Parathyroid adenoma (tissue), 2 donors: ENCODE measurements around the gene INPPL1.

Experiments used
- H2AFZ ChIP-seq: fragments of 300-600 bp; sonication (generic); one replicate; pipeline ENCODE4 v1.7.0; 2017; ENCODE audit warnings: antibody characterized with exemption, mild to moderate bottlenecking
- H3K27ac ChIP-seq: fragments of 300-600 bp; sonication (generic); one replicate; pipeline ENCODE4 v1.7.0; 2017
- H3K27me3 ChIP-seq: fragments of 300-600 bp; sonication (generic); one replicate; pipeline ENCODE4 v1.7.0; 2017; ENCODE audit warnings: low read length; ENCODE audit not compliant: control insufficient read depth, insufficient read depth
- H3K36me3 ChIP-seq: fragments of 300-600 bp; sonication (generic); one replicate; pipeline ENCODE4 v1.7.0; 2017; ENCODE audit warnings: low read length; ENCODE audit not compliant: control insufficient read depth, insufficient read depth
- H3K4me1 ChIP-seq: fragments of 300-600 bp; sonication (generic); one replicate; pipeline ENCODE4 v1.7.0; 2017; ENCODE audit warnings: control low read depth
- H3K4me2 ChIP-seq: fragments of 300-600 bp; sonication (generic); one replicate; pipeline ENCODE4 v1.7.0; 2017; ENCODE audit warnings: low read length
- H3K4me3 ChIP-seq: fragments of 300-600 bp; sonication (generic); one replicate; pipeline ENCODE4 v1.7.0; 2017; ENCODE audit warnings: low read depth, low read length
- H3K79me2 ChIP-seq: fragments of 300-600 bp; sonication (generic); one replicate; pipeline ENCODE4 v1.7.0; 2017; ENCODE audit warnings: control low read depth
- H3K9ac ChIP-seq: fragments of 300-600 bp; sonication (generic); one replicate; pipeline ENCODE4 v1.7.0; 2017; ENCODE audit warnings: mild to moderate bottlenecking
- H3K9me3 ChIP-seq: fragments of 300-600 bp; sonication (generic); one replicate; pipeline ENCODE4 v1.7.0; 2017; ENCODE audit warnings: low read length; ENCODE audit not compliant: control insufficient read depth
- CTCF ChIP-seq: fragments of 300-600 bp; sonication (generic); IDR thresholded peaks from one replicate; pipeline ENCODE4 v1.7.0; 2017; ENCODE audit warnings: antibody characterized with exemption, mild to moderate bottlenecking
- donor health status: primary hyperparathyroidism.

Gene INPPL1

DNA sequence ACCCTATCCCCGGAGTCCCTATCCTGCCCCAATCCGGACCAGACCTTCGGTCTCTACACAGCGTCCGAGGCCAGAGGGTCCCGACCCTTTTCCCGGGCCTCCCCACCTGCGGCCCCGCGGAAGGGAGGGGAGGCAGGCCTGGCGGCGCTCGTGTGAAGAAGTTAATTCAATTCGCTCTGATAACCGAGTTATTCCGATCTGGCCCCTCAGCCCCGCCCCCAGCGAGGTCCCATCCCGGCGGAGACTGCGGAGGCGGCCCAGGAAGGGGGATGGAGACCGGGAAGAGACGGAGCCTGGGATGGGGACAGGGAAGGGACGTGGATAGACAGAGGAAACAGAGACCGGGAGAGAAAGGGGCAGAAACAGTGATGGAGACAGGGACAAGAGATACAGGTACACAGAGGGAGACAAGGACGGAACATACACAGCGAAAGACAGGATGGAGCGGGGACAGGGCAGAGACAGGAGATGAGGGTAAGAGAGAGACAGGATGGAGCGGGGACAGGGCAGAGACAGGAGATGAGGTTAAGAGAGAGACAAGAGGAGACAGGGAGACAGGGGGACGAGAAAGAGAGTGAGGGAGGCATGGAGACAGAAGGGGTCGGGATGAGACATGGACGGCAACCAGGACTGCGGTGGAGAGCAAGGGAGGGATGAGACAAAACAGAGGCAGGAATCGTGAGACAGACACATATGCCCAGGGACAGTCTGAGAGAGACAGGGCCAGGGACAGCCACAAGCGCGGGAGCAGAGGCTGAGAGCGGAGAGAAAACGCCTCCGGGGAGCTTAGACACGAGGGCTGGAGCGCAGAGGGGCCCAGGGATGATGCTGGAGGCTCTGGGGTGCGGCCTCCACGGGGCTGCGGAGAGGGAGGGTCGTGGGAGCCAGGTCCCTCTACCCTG lies 20.0 kb downstream of the INPPL1 start:
- no peak overlapping the region for H3K4me3 ChIP-seq
- H3K79me2 ChIP-seq: no peaks in the 10 kb centered on the region
- no peaks in the 10 kb centered on the region for H3K27me3 ChIP-seq
- no peak overlapping the region for H3K27ac ChIP-seq
- no peaks in the 10 kb centered on the region for H3K9me3 ChIP-seq
- H3K36me3 ChIP-seq: no peaks in the 10 kb centered on the region
- no peak overlapping the region for H3K9ac ChIP-seq
- H2AFZ ChIP-seq: no peak overlapping the region
- no peak for TF ChIP-seq CTCF
- no peak overlapping the region for H3K4me2 ChIP-seq
- no peaks in the 10 kb centered on the region for H3K4me1 ChIP-seq

GRCh38 chr11:72245263-72245816 lies 20.8 kb downstream of the INPPL1 start:
- H2AFZ ChIP-seq: no peak overlapping the region
- H3K9ac ChIP-seq: no peak overlapping the region
- no peak overlapping the region for H3K4me3 ChIP-seq
- TF ChIP-seq CTCF: no peak
- no peak overlapping the region for H3K27ac ChIP-seq
- no peaks in the 10 kb centered on the region for H3K79me2 ChIP-seq
- no peaks in the 10 kb centered on the region for H3K36me3 ChIP-seq
- no peaks in the 10 kb centered on the region for H3K27me3 ChIP-seq
- H3K9me3 ChIP-seq: no peaks in the 10 kb centered on the region
- H3K4me2 ChIP-seq: no peak overlapping the region
- H3K4me1 ChIP-seq: no peaks in the 10 kb centered on the region

DNA sequence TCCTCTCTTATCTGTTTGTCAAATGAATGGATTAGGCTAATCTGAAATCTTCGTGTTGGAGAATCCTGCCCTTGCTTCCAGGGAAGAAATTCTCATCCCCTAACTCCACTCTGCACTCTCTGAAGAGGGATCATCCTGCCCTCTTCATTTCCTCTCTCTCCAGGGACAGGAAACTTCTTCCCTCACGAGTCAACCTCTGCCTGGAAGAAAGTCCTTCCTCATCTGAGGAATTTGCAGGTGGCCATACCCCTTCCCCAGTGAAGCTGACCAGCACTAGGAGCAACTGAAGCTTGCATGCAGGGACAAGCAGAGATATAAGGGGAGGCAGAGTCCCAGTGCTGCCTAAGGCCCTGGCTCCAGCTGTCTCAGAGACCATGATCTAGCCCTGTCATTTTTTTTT lies 23.0 kb downstream of the INPPL1 start:
- no peak for TF ChIP-seq CTCF

DNA sequence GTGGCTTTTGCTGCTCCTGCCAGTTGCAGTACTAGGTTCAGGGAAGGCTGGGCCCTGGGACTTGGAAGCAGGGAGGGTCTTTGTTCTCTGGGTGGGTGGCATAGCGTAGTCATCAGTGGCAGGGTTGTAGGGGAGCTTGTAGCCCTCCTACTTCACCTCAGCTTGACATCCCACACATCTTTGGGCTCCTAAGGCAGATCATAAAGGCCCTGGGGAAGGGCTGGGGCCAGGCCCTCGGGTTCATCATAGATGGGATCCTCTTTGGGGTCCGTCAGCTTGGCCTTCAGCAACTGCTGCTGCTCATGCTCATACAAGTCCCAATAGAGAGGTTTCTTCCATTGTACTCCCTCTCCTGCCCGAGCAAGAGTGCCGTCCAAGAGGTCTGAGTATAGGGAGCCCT lies 25.4 kb downstream of the INPPL1 start:
- Histone ChIP-seq H3K27ac (no peak overlapping the region), H3K79me2 (no peaks in the 10 kb centered on the region), H3K9ac (no peak overlapping the region), H3K4me3 (no peak overlapping the region), H3K36me3 (no peaks in the 10 kb centered on the region), H3K27me3 (no peaks in the 10 kb centered on the region), H3K9me3 (no peaks in the 10 kb centered on the region), H3K4me2 (no peak overlapping the region), H3K4me1 (no peaks in the 10 kb centered on the region), H2AFZ (no peak overlapping the region)
- no peak for TF ChIP-seq CTCF

More for the DNA sequence above, 23.0 kb downstream of the INPPL1 start:
- H3K27me3 ChIP-seq: no peaks in the 10 kb centered on the region
- H3K4me2 ChIP-seq: no peak overlapping the region
- no peak overlapping the region for H3K9ac ChIP-seq
- H3K9me3 ChIP-seq: no peaks in the 10 kb centered on the region
- no peaks in the 10 kb centered on the region for H3K4me1 ChIP-seq
- no peak overlapping the region for H3K27ac ChIP-seq
- H2AFZ ChIP-seq: no peak overlapping the region
- H3K36me3 ChIP-seq: no peaks in the 10 kb centered on the region
- no peaks in the 10 kb centered on the region for H3K79me2 ChIP-seq
- no peak overlapping the region for H3K4me3 ChIP-seq
